ENCODE data around the gene MRPL1.

The MRPL1 gene

GRCh38 chr4:77996076-77996475, 133.4 kb downstream of the MRPL1 start:
- H3K4me2 ChIP-seq = no peak overlapping the region
- H3K36me3 ChIP-seq (ENCODE audit: insufficient read depth) = no peaks in the 10 kb centered on the region
- H2AFZ ChIP-seq (ENCODE audit: low read depth) = no peak overlapping the region
- no peak for TF ChIP-seq CTCF (conservative IDR thresholded peaks at IDR 0.05; ENCODE audit: low read depth, low read length)
- H3K4me1 ChIP-seq (ENCODE audit: low read depth, poor library complexity, severe bottlenecking) = no peaks in the 10 kb centered on the region
- H3K79me2 ChIP-seq (ENCODE audit: insufficient read depth, low read depth) = no peaks in the 10 kb centered on the region
- no peaks in the 10 kb centered on the region for H3K27me3 ChIP-seq (ENCODE audit: insufficient read depth, low read depth)
- no peak overlapping the region for H3K9ac ChIP-seq
- no peaks in the 10 kb centered on the region for H4K20me1 ChIP-seq (ENCODE audit: insufficient read depth)
- no peak overlapping the region for H3K4me3 ChIP-seq (IDR thresholded peaks at IDR 0.05; ENCODE audit: insufficient read depth, low read depth, low read length)
- H3K27ac ChIP-seq = no peak overlapping the region

GRCh38 chr4:78001531-78001930, 138.9 kb downstream of the MRPL1 start:
- no peak for TF ChIP-seq CTCF (conservative IDR thresholded peaks at IDR 0.05; ENCODE audit: low read depth, low read length)

GRCh38 chr4:78002260-78002659, 139.6 kb downstream of the MRPL1 start:
- Histone ChIP-seq H3K4me3 (IDR thresholded peaks at IDR 0.05; ENCODE audit: insufficient read depth, low read depth, low read length) (no peak overlapping the region), H3K79me2 (ENCODE audit: insufficient read depth, low read depth) (no peaks in the 10 kb centered on the region), H2AFZ (ENCODE audit: low read depth) (no peak overlapping the region), H3K4me2 (no peak overlapping the region), H3K9ac (no peak overlapping the region), H3K4me1 (ENCODE audit: low read depth, poor library complexity, severe bottlenecking) (no peaks in the 10 kb centered on the region), H3K36me3 (ENCODE audit: insufficient read depth) (no peaks in the 10 kb centered on the region), H3K27ac (no peak overlapping the region), H3K27me3 (ENCODE audit: insufficient read depth, low read depth) (no peaks in the 10 kb centered on the region), H4K20me1 (ENCODE audit: insufficient read depth) (no peaks in the 10 kb centered on the region)
- TF ChIP-seq CTCF (conservative IDR thresholded peaks at IDR 0.05; ENCODE audit: low read depth, low read length) = no peak

More at GRCh38 chr4:78001531-78001930, 138.9 kb downstream of the MRPL1 start:
- H3K4me3 ChIP-seq (IDR thresholded peaks at IDR 0.05; ENCODE audit: insufficient read depth, low read depth, low read length) = no peak overlapping the region
- no peak overlapping the region for H2AFZ ChIP-seq (ENCODE audit: low read depth)
- no peaks in the 10 kb centered on the region for H3K36me3 ChIP-seq (ENCODE audit: insufficient read depth)
- H3K4me1 ChIP-seq (ENCODE audit: low read depth, poor library complexity, severe bottlenecking) = no peaks in the 10 kb centered on the region
- H4K20me1 ChIP-seq (ENCODE audit: insufficient read depth) = no peaks in the 10 kb centered on the region
- no peak overlapping the region for H3K4me2 ChIP-seq
- H3K79me2 ChIP-seq (ENCODE audit: insufficient read depth, low read depth) = no peaks in the 10 kb centered on the region
- H3K27ac ChIP-seq = no peak overlapping the region
- no peak overlapping the region for H3K9ac ChIP-seq
- no peaks in the 10 kb centered on the region for H3K27me3 ChIP-seq (ENCODE audit: insufficient read depth, low read depth)
